Keratinocyte (primary cell): Measurements from ENCODE around the gene THNSL1.

Experiments used
- CTCF ChIP-seq, 3 experiments: IDR thresholded peaks in 1 of 3; conservative IDR thresholded peaks in 1 of 3; optimal IDR thresholded peaks in 1 of 3; 2 replicates in 2 of 3; 3 replicates in 1 of 3; pipeline versions ENCODE3 to v1.5.1; 2011; ENCODE audit warnings: low read length in 3 of 3, mild to moderate bottlenecking in 3 of 3, moderate library complexity in 2 of 3, control low read depth in 1 of 3, inconsistent platforms in 1 of 3; ENCODE audit not compliant: insufficient read depth in 2 of 3; ENCODE audit errors: extremely low read depth in 1 of 3
- EZH2 ChIP-seq: IDR thresholded peaks from one replicate; pipeline ENCODE4 v1.6.1; 2012; ENCODE audit warnings: inconsistent platforms, mild to moderate bottlenecking, low read length, moderate library complexity

- TF ChIP-seq CTCF (optimal IDR thresholded peaks at IDR 0.05 in 1 of 3, IDR thresholded peaks at IDR 0.05 in 1 of 3, conservative IDR thresholded peaks at IDR 0.05 in 1 of 3; ENCODE audit: extremely low read depth in 1 of 3, insufficient read depth in 2 of 3, low read length in 3 of 3): no peak
- TF ChIP-seq EZH2: no peak
These were observed 10.1 kb downstream of the THNSL1 start for GRCh38 chr10:25026463-25026862.
